HEK293 (cell line): Measurements from ENCODE around the gene CAB39L.

Source experiments
- CTCF ChIA-PET: fragments of 350-600 bp; formaldehyde crosslinking; extraction: SDS; loops from one replicate; lab custom pipeline; 2021; ENCODE audit warnings: antibody characterized with exemption; lab: Yijun Ruan, JAX
- POLR2A ChIA-PET: fragments of 300-600 bp; formaldehyde crosslinking; extraction: SDS; loops from one replicate; lab custom pipeline; 2020; ENCODE audit warnings: antibody characterized with exemption, inconsistent platforms; lab: Yijun Ruan, JAX
- H3K27ac ChIP-seq: fragments of 200-500 bp; sonication (Bioruptor generic); 2 replicates; pipeline ENCODE4 v1.5.1; 2014; ENCODE audit warnings: low read depth, low read length, control low read depth, inconsistent platforms; ENCODE audit errors: extremely low read depth
- H3K36me3 ChIP-seq, 2 experiments: fragments of 200-500 bp in 1 of 2; sonication (Bioruptor generic) in 1 of 2; 1 replicate in 1 of 2; 2 replicates in 1 of 2; pipeline ENCODE4 v1.5.1; 2014 to 2017; ENCODE audit warnings: inconsistent platforms in 2 of 2, low read length in 2 of 2; ENCODE audit not compliant: control insufficient read depth in 2 of 2, insufficient read depth in 1 of 2
- H3K4me1 ChIP-seq: fragments of 200-500 bp; sonication (Bioruptor generic); 2 replicates; pipeline ENCODE4 v1.5.1; 2014; ENCODE audit warnings: mild to moderate bottlenecking, low read length, inconsistent platforms; ENCODE audit not compliant: control insufficient read depth, insufficient read depth
- H3K4me3 ChIP-seq: 2 replicates; pipeline ENCODE4 v1.5.1; 2011; ENCODE audit warnings: low read depth, mild to moderate bottlenecking, control low read depth, low read length, moderate library complexity
- H3K9me3 ChIP-seq: fragments of 200-500 bp; sonication (Bioruptor generic); 2 replicates; pipeline ENCODE4 v1.5.1; 2014; ENCODE audit warnings: low read depth, low read length, inconsistent platforms; ENCODE audit not compliant: control insufficient read depth, insufficient read depth
- EGR2 ChIP-seq: fragments of 450-650 bp; formaldehyde crosslinking; IDR thresholded peaks from 2 replicates; pipeline ENCODE4 v1.5.1; 2016; ENCODE audit warnings: low read depth, missing biosample characterization, missing genetic modification characterization
- GLI4 ChIP-seq: fragments of 450-650 bp; formaldehyde crosslinking; IDR thresholded peaks from 2 replicates; pipeline ENCODE4 v1.5.1; 2016; ENCODE audit warnings: missing biosample characterization, missing genetic modification characterization
- INSM2 ChIP-seq: fragments of 450-650 bp; formaldehyde crosslinking; IDR thresholded peaks from 2 replicates; pipeline ENCODE4 v1.5.1; 2016; ENCODE audit warnings: missing biosample characterization, missing genetic modification characterization
- KLF7 ChIP-seq: fragments of 450-650 bp; formaldehyde crosslinking; IDR thresholded peaks from 2 replicates; pipeline ENCODE4 v1.5.1; 2016; ENCODE audit warnings: missing biosample characterization, missing genetic modification characterization, borderline replicate concordance
- PRDM2 ChIP-seq: fragments of 450-650 bp; formaldehyde crosslinking; IDR thresholded peaks from 2 replicates; pipeline ENCODE4 v1.5.1; 2016; ENCODE audit warnings: missing biosample characterization, missing genetic modification characterization, borderline replicate concordance
- ZBTB1 ChIP-seq: fragments of 450-650 bp; formaldehyde crosslinking; IDR thresholded peaks from 2 replicates; pipeline ENCODE4 v1.5.1; 2016; ENCODE audit warnings: missing biosample characterization, missing genetic modification characterization
- ZNF138 ChIP-seq: fragments of 450-650 bp; formaldehyde crosslinking; IDR thresholded peaks from 2 replicates; pipeline ENCODE4 v1.5.1; 2016; ENCODE audit warnings: missing biosample characterization, missing genetic modification characterization, borderline replicate concordance
- ZNF155 ChIP-seq: fragments of 450-650 bp; formaldehyde crosslinking; IDR thresholded peaks from 2 replicates; pipeline ENCODE4 v1.5.1; 2016; ENCODE audit warnings: missing biosample characterization, missing genetic modification characterization
- ZNF175 ChIP-seq: fragments of 450-650 bp; formaldehyde crosslinking; IDR thresholded peaks from 2 replicates; pipeline ENCODE4 v1.5.1; 2016; ENCODE audit warnings: missing biosample characterization, missing genetic modification characterization
- ZNF280C ChIP-seq: fragments of 450-650 bp; formaldehyde crosslinking; IDR thresholded peaks from 2 replicates; pipeline ENCODE4 v1.5.1; 2016; ENCODE audit warnings: missing biosample characterization, missing genetic modification characterization
- ZNF37A ChIP-seq: fragments of 450-650 bp; IDR thresholded peaks from 2 replicates; pipeline ENCODE4 v1.5.1; 2018; ENCODE audit warnings: missing biosample characterization, missing genetic modification characterization
- ZNF510 ChIP-seq: fragments of 450-650 bp; formaldehyde crosslinking; IDR thresholded peaks from 2 replicates; pipeline ENCODE4 v1.5.1; 2018; ENCODE audit warnings: mild to moderate bottlenecking, missing genetic modification characterization, missing biosample characterization; ENCODE audit not compliant: insufficient replicate concordance
- ZNF514 ChIP-seq: fragments of 450-650 bp; formaldehyde crosslinking; IDR thresholded peaks from 2 replicates; pipeline ENCODE4 v1.5.1; 2016; ENCODE audit warnings: missing biosample characterization, missing genetic modification characterization
- ZNF548 ChIP-seq: fragments of 450-650 bp; formaldehyde crosslinking; IDR thresholded peaks from 2 replicates; pipeline ENCODE4 v1.5.1; 2016; ENCODE audit warnings: missing biosample characterization, missing genetic modification characterization
- ZNF585B ChIP-seq: fragments of 450-650 bp; formaldehyde crosslinking; IDR thresholded peaks from 2 replicates; pipeline ENCODE4 v1.5.1; 2016; ENCODE audit warnings: missing biosample characterization, missing genetic modification characterization
- ZNF596 ChIP-seq: fragments of 450-650 bp; IDR thresholded peaks from 2 replicates; pipeline ENCODE4 v1.5.0; 2018; ENCODE audit warnings: missing biosample characterization, mild to moderate bottlenecking, missing genetic modification characterization, moderate library complexity
- ZSCAN18 ChIP-seq: fragments of 450-650 bp; formaldehyde crosslinking; IDR thresholded peaks from 2 replicates; pipeline ENCODE4 v1.5.1; 2016; ENCODE audit warnings: missing biosample characterization, missing genetic modification characterization

The CAB39L gene

GRCh38 chr13:49341517-49341916, 102.3 kb downstream of the CAB39L start:
- POLR2A ChIA-PET = no interaction called here
- CTCF ChIA-PET = no interaction called here
- Histone ChIP-seq H3K36me3 (no peaks in the 10 kb centered on the region), H3K4me1 (no peaks in the 10 kb centered on the region), H3K9me3 (no peaks in the 10 kb centered on the region), H3K4me3 (no peak overlapping the region), H3K27ac (no peak overlapping the region)
- TF ChIP-seq ZNF155 (tag by site-specific recombination) (no peak), ZNF548 (tag by site-specific recombination) (no peak), ZNF280C (tag by site-specific recombination) (no peak), ZNF510 (tag by site-specific recombination) (no peak), INSM2 (tag by site-specific recombination) (no peak), KLF7 (tag by site-specific recombination) (no peak), ZNF138 (tag by site-specific recombination) (no peak), ZBTB1 (no peak), ZNF596 (tag by site-specific recombination) (no peak), ZNF37A (tag by site-specific recombination) (no peak), ZNF514 (tag by site-specific recombination) (no peak), ZSCAN18 (tag by site-specific recombination) (no peak), PRDM2 (no peak), EGR2 (tag by site-specific recombination) (no peak), ZNF175 (tag by site-specific recombination) (no peak), GLI4 (tag by site-specific recombination) (no peak), ZNF585B (tag by site-specific recombination) (no peak)
